ENCODE measurements around the gene NAA80. TPM values are rescaled to one million over a fixed set of nuclear protein-coding genes. Genes with fewer than 3 reads are reported as not detected.

NAA80 gene, protein sequence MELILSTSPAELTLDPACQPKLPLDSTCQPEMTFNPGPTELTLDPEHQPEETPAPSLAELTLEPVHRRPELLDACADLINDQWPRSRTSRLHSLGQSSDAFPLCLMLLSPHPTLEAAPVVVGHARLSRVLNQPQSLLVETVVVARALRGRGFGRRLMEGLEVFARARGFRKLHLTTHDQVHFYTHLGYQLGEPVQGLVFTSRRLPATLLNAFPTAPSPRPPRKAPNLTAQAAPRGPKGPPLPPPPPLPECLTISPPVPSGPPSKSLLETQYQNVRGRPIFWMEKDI
- 10 to 100 TPM; 17.6 to 18.7 TPM for total RNA-seq

- Mint-ChIP-seq H3K36me3 (ENCODE audit: low read depth) (no peaks in the 10 kb centered on the region), H3K4me3 (peak within 1 kb of the TSS; percentile 97), H3K27me3 (no peaks in the 10 kb centered on the region), H3K4me1 (peaks cover 13% of the 10 kb centered on the region), H3K9me3 (ENCODE audit: low read depth) (no peaks in the 10 kb centered on the region), H3K27ac (peak within 1 kb of the TSS; percentile 96)
- ATAC-seq (peak; percentile 89), DNase-seq (peak; percentile 100)
- intact Hi-C loops (cut with DNase I, micrococcal nuclease), result loop anchor here (1.0 to 10.0 kb wide), 19 partner anchors 22 to 1758 kb away; partner anchors contain the start of genes TMEM115 (in 2 of the 2), CYB561D2 (in 1 of the 2), DUSP7 (in 1 of the 2) and GMPPB (in 1 of the 2)
- ChIA-PET POLR2A (interaction anchor here (0.6 to 1.6 kb wide), 11 partner anchors 20 to 559 kb away, joined by 3 to 11 read pairs (median 3); partner anchors contain the start of genes GNAI2, HYAL2, NPRL2 and RASSF1), CTCF (interaction anchor here (0.5 to 1.9 kb wide), 18 partner anchors 20 to 341 kb away, joined by 3 to 16 read pairs (median 3); partner anchors contain the start of genes CYB561D2, GNAI2, NPRL2 and RASSF1)
Measured at GRCh38 chr3:50298836-50299637, at the start of gene NAA80, which contains the start of gene HYAL3. Gene NAA80 (minus strand): TSS chr3:50299405. CDS start chr3:50297463, 1,942 bp downstream. Gene HYAL3 (minus strand): TSS chr3:50299405. CDS start chr3:50295602, 3,803 bp downstream.

DNA sequence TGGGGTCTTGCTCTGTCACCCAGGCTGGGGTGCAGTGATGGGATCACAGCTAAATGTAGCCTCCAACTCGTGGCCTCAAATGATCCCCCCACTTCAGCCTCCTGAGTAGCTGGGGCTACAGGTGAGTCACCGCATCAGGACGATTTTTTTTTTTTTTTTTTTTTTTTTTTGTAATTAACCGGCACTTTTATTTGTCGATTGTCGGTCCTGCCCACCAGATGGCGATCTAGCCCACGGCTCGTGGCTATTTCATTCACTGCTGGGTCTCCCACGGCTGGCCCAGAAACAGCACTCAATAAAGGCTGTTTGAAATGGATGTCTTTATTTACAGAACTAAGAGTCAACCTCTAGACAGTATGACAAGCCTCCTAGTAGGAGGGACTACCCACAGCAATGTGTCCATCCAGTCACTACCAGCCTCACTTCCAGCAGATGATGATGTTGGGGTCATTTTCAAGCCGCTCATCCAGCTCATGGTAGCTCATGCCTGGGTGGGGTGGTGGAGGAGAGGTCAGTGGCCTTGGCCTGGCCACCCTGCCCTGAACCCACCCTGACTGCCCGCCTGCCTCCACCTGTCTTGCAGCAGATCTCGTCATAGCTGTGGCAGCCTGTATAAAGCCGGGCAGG, 48.1 kb upstream of the NAA80 start:
- Mint-ChIP-seq H3K4me1 (peaks cover 48% of the 10 kb centered on the region), H3K27ac (peak overlapping the region; percentile 66)
- ATAC-seq, result peak; percentile 9

DNA sequence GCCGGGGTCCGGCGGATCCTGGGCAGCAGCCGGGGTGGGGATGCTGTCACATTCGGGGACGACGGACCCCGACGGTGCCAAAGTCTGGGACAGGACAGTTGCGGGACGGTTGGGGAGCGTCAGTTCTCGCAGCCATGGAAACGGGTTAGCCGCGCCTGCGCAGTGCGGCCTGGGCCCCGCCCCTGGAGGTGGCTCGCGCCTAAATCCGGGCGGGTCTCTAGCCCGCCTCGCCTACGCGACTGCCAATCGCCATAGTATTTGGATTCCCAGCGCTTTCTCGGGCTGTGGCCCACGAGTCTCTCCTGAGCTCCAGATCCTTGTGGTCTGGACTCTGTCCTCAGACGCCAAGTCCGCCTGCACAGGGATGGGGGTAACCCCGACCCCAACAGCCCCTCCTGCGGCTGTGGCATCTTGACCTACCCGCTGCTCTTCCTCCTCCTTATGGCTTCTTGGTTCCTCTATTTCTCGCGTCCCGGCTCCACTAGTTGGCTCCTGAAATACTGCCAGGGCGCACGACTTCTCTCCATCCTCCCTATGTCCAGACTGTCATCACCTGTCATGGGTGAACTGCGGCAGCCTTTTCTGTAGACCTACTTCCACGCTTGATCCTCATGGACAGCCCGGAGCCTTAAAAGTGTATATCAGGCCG, 46.5 kb upstream of the NAA80 start, which contains the start of gene ZMYND10:
TSS of gene ZMYND10 (minus strand) at position 147 of the 649 bp plus-strand sequence. CDS start 153 bp downstream, outside the sequence.
- Mint-ChIP-seq H3K9me3 (ENCODE audit: low read depth) (no peaks in the 10 kb centered on the region), H3K36me3 (ENCODE audit: low read depth) (peaks cover 15% of the 10 kb centered on the region), H3K4me3 (peak within 1 kb of the TSS; percentile 38), H3K27ac (peak within 1 kb of the TSS; percentile 53), H3K27me3 (no peaks in the 10 kb centered on the region), H3K4me1 (peaks cover 45% of the 10 kb centered on the region)
- ChIA-PET POLR2A (interaction anchor here (0.9 kb wide), 1 partner anchor 9 kb away, joined by 3 read pairs; no protein-coding TSS in a partner anchor), CTCF (interaction anchor here (0.6 to 1.6 kb wide), 3 partner anchors 19 to 1638 kb away, joined by 3 to 4 read pairs (median 3); no protein-coding TSS in a partner anchor)
- peak; percentile 34 for ATAC-seq
- peak; percentile 88 for DNase-seq
- intact Hi-C loops (cut with DNase I, micrococcal nuclease), result loop anchor here in 1 of 2 experiments (2.0 kb wide), 1 partner anchor 197 kb away; no protein-coding TSS in a partner anchor

More for the DNA sequence above, 48.1 kb upstream of the NAA80 start:
- ChIA-PET POLR2A (interaction anchor here (0.6 to 1.3 kb wide), 5 partner anchors 10 to 114 kb away, joined by 3 to 4 read pairs (median 3); no protein-coding TSS in a partner anchor), CTCF (interaction anchor here (0.6 to 2.5 kb wide), 12 partner anchors 10 to 1059 kb away, joined by 3 to 24 read pairs (median 4); partner anchors contain the start of gene TUSC2)
- peak; percentile 85 for DNase-seq
- Mint-ChIP-seq H3K4me3 (no peak overlapping the region), H3K27me3 (no peaks in the 10 kb centered on the region), H3K9me3 (ENCODE audit: low read depth) (no peaks in the 10 kb centered on the region), H3K36me3 (ENCODE audit: low read depth) (peaks cover 17% of the 10 kb centered on the region)
- intact Hi-C loops (cut with DNase I, micrococcal nuclease), result loop anchor here (1.0 to 2.0 kb wide), 2 partner anchors 195 to 196 kb away; no protein-coding TSS in a partner anchor

DNA sequence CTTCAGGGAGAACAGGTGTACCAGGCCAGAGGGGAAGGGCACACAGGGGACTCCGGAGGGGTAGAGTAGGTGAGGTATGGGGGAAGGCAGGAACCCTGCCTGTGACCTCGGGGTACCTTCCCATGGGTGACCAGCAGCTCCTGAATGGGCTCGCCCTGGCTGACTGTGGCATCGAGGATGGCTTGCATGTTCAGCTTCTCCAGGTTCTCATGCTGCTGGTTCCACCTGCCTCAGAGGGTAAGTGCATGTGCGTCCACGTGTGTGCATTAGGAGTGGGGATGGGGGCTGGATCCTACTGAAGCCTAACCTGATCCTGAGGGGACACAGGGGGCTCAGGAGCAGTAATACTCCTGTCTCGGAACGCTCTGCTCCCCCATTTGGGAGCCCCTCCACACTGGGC, 45.8 kb upstream of the NAA80 start:
- ATAC-seq (no peak), DNase-seq (no peak)
- Mint-ChIP-seq H3K4me3 (no peak overlapping the region), H3K9me3 (ENCODE audit: low read depth) (no peaks in the 10 kb centered on the region), H3K36me3 (ENCODE audit: low read depth) (peaks cover 12% of the 10 kb centered on the region), H3K27me3 (no peaks in the 10 kb centered on the region), H3K4me1 (peaks cover 40% of the 10 kb centered on the region), H3K27ac (no peak overlapping the region)
- intact Hi-C loops (cut with DNase I, micrococcal nuclease), result no loop called here
- POLR2A ChIA-PET, result interaction anchor here (0.9 kb wide), 1 partner anchor 8 kb away, joined by 3 read pairs; no protein-coding TSS in a partner anchor
- CTCF ChIA-PET, result interaction anchor here (0.6 to 1.6 kb wide), 5 partner anchors 9 to 1638 kb away, joined by 3 to 4 read pairs (median 4); no protein-coding TSS in a partner anchor

GRCh38 chr3:50342813-50343633, 43.8 kb upstream of the NAA80 start:
- Mint-ChIP-seq H3K27me3 (no peaks in the 10 kb centered on the region), H3K27ac (no peak overlapping the region), H3K9me3 (ENCODE audit: low read depth) (no peaks in the 10 kb centered on the region), H3K36me3 (ENCODE audit: low read depth) (peaks cover 19% of the 10 kb centered on the region), H3K4me3 (no peak overlapping the region), H3K4me1 (peaks cover 35% of the 10 kb centered on the region)
- CTCF ChIA-PET, result interaction anchor here (0.9 to 1.1 kb wide), 2 partner anchors 8 to 19 kb away, joined by 3 to 6 read pairs; no protein-coding TSS in a partner anchor
- intact Hi-C loops (cut with DNase I, micrococcal nuclease), result no loop called here
- ATAC-seq (no peak), DNase-seq (no peak)
- POLR2A ChIA-PET, result interaction anchor here (0.5 kb wide), 1 partner anchor 1258 kb away, joined by 3 read pairs; no protein-coding TSS in a partner anchor

- no peak overlapping the region for H3K27ac Mint-ChIP-seq
- no peaks in the 10 kb centered on the region for H3K27me3 Mint-ChIP-seq
Measured at GRCh38 chr3:50341996-50342650, 42.9 kb upstream of the NAA80 start.

DNA sequence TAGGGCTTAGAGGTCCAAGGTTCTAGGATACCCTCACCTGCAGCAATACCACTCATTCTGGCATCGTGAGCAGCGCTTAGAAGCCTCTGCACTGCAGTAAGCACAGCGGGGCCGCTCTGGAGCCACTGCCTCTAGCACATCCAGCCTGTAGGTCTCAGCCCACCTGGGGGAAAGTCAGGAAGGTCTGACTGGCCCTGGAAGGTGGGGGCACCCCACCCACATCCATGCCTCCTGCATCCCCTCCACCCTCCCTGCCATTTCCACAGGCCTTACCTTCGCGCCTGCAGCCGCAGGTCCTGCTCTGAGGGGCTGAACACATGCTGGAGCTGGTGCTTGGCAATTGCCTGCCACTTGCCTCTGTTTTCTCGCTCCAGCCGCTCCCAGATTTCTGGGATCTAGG, 42.3 kb upstream of the NAA80 start:
- no peak for DNase-seq
- H3K36me3 Mint-ChIP-seq (ENCODE audit: low read depth), result peaks cover 22% of the 10 kb centered on the region
- H3K27me3 Mint-ChIP-seq, result no peaks in the 10 kb centered on the region
- no peaks in the 10 kb centered on the region for H3K9me3 Mint-ChIP-seq (ENCODE audit: low read depth)
- H3K4me3 Mint-ChIP-seq, result peak overlapping the region; percentile 83
- intact Hi-C loops (cut with DNase I, micrococcal nuclease), result no loop called here
- H3K4me1 Mint-ChIP-seq, result peaks cover 27% of the 10 kb centered on the region
- no peak overlapping the region for H3K27ac Mint-ChIP-seq
- CTCF ChIA-PET, result interaction anchor here (1.0 to 1.3 kb wide), 3 partner anchors 11 to 43 kb away, joined by 3 to 6 read pairs (median 4); partner anchors contain the start of genes HYAL3 and NAA80
- no peak for ATAC-seq
- POLR2A ChIA-PET, result no interaction called here

More at GRCh38 chr3:50341996-50342650, 42.9 kb upstream of the NAA80 start:
- H3K4me3 Mint-ChIP-seq, result peak overlapping the region; percentile 83
- intact Hi-C loops (cut with DNase I, micrococcal nuclease), result no loop called here
- DNase-seq (no peak), ATAC-seq (no peak)
- peaks cover 28% of the 10 kb centered on the region for H3K4me1 Mint-ChIP-seq
- ChIA-PET POLR2A (no interaction called here), CTCF (interaction anchor here (0.7 to 1.3 kb wide), 5 partner anchors 9 to 130 kb away, joined by 3 to 6 read pairs (median 4); partner anchors contain the start of genes HYAL3 and NAA80)
- H3K9me3 Mint-ChIP-seq (ENCODE audit: low read depth), result no peaks in the 10 kb centered on the region
- peaks cover 20% of the 10 kb centered on the region for H3K36me3 Mint-ChIP-seq (ENCODE audit: low read depth)

DNA sequence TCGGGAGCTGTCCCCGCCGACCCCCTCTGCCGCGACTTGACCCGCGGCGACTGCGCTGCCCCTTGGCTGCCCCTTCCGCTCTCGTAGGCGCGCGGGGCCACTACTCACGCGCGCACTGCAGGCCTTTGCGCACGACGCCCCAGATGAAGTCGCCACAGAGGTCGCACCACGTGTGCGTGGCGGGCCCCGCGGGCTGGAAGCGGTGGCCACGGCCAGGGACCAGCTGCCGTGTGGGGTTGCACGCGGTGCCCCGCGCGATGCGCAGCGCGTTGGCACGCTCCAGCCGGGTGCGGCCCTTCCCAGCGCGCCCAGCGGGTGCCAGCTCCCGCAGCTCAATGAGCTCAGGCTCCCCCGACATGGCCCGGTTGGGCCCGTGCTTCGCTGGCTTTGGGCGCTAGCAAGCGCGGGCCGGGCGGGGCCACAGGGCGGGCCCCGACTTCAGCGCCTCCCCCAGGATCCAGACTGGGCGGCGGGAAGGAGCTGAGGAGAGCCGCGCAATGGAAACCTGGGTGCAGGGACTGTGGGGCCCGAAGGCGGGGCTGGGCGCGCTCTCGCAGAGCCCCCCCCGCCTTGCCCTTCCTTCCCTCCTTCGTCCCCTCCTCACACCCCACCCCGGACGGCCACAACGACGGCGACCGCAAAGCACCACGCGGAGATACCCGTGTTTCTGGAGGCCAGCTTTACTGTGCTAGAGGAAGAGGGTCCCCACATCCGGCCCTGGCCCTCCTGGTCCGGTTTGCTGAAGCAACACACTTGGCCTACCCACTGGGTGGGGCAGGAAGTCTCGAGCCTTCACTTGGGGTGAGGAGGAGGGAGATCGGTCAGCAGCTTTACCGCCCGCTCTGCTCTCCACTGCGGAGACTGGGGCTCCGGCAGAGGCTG, 41.5 kb upstream of the NAA80 start, which contains the start of gene RASSF1:
TSS of gene RASSF1 (minus strand) at position 389 of the 882 bp plus-strand sequence. CDS start at position 358, 31 bp downstream.
- Mint-ChIP-seq H3K4me1 (peaks cover 30% of the 10 kb centered on the region), H3K9me3 (ENCODE audit: low read depth) (no peaks in the 10 kb centered on the region), H3K36me3 (ENCODE audit: low read depth) (peaks cover 31% of the 10 kb centered on the region), H3K4me3 (peak within 1 kb of the TSS; percentile 83), H3K27me3 (no peaks in the 10 kb centered on the region), H3K27ac (peak within 1 kb of the TSS; percentile 91)
- ATAC-seq (peak; percentile 42), DNase-seq (peak; percentile 84)
- POLR2A ChIA-PET, result interaction anchor here (0.5 to 1.6 kb wide), 8 partner anchors 10 to 1925 kb away, joined by 3 to 7 read pairs (median 3); partner anchors contain the start of genes CYB561D2, HYAL3, NAA80 and NPRL2
- CTCF ChIA-PET, result interaction anchor here (0.6 to 1.5 kb wide), 7 partner anchors 9 to 212 kb away, joined by 3 to 8 read pairs (median 3); partner anchors contain the start of genes CYB561D2, LSMEM2, NPRL2 and TUSC2
- intact Hi-C loops (cut with DNase I, micrococcal nuclease), result no loop called here
